Ascending aorta (tissue), 2 donors: ENCODE measurements around the gene BET1L. TPM values are rescaled to one million over a fixed set of nuclear protein-coding genes. Genes with fewer than 3 reads are reported as not detected.
"Not testable (repeated sequence)": the region's sequence is repeated elsewhere in the genome, so short reads cannot be mapped to it uniquely, and the experiment has no call there.

Experiments used
- DNase-seq, 2 donors: peaks; one replicate each; pipeline ENCODE4 v3.0.0-alpha.2; 2019; ENCODE audit warnings: low spot score in 2 of 2
- H3K27ac ChIP-seq, 2 donors: fragments of 200-600 bp; sonication (generic); one replicate each; pipeline ENCODE4 v1.5.1; 2016 to 2017; ENCODE audit warnings: mild to moderate bottlenecking in 1 of 2
- H3K27me3 ChIP-seq: fragments of 200-600 bp; sonication (generic); one replicate; pipeline ENCODE4 v1.5.1; 2017
- H3K36me3 ChIP-seq, 2 donors: fragments of 200-600 bp; sonication (generic); one replicate each; pipeline ENCODE4 v1.5.1; 2016
- H3K4me1 ChIP-seq, 2 donors: fragments of 200-600 bp; sonication (generic); one replicate each; pipeline ENCODE4 v1.5.1; 2016 to 2017; ENCODE audit warnings: mild to moderate bottlenecking in 1 of 2
- H3K4me3 ChIP-seq, 2 donors: fragments of 200-600 bp; sonication (generic); one replicate each; pipeline ENCODE4 v1.5.1; 2016 to 2017; ENCODE audit warnings: mild to moderate bottlenecking in 1 of 2
- H3K9me3 ChIP-seq, 2 donors: fragments of 200-600 bp; sonication (generic); one replicate each; pipeline ENCODE4 v1.5.1; 2016
- CTCF ChIP-seq, 3 experiments: fragments of 200-600 bp in 2 of 3; fragments of 450-650 bp in 1 of 3; sonication (generic) in 2 of 3; IDR thresholded peaks; one replicate each; pipeline ENCODE4 v1.5.1; 2016 to 2019; ENCODE audit warnings: antibody characterized with exemption in 3 of 3, mild to moderate bottlenecking in 1 of 3, moderate library complexity in 1 of 3
- intact Hi-C: fragments of 100-400 bp; cut with DNase I; formaldehyde crosslinking; loops from one replicate; pipeline ENCODE4 v1.15.1; 2023
- total RNA-seq: library from RNA; depleted of rRNA; stranded (reverse); fragments of >200 nt; gene quantifications from one replicate; pipeline ENCODE4 v1.1.0, GENCODE V29; 2016

The BET1L gene
- total RNA-seq, 1 donor from 2014 or later, result 42.3 TPM

DNA sequence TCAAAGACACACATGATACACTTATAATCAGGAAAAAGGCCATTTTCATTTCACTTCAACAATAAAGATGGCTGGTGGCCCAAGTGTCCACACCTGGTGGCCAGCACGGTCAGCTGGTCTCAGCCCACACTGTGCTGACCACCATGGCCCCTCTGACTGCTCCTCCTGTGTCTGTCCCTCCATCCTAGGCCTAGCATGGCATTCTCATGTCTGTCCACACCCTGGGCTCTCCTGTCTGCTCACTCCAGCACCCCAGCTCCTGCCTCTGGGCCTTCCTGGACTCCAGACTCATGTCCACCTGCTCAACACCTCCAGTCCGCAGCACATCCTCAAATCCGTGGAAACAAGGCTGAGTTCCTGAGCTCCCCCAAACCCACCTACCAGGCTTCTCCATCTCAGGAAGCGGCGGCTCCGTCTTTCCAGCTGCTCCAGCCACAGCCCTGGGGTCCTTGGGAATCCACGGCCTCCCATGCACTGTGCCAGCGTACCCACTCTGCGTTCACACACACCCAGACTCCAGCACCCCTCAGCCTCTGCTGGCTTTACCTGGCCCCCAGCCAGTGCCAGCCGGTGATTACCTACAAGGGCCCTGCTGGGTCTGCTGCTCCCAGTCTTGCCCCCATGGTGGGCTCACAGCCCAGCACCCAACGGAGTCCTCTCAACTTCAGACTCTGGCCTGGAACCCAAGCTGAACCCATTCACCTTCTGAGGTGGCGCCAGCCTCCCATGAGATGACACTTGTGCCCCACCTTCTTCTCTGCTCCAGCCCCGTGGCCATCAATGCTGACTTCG, 15.0 kb upstream of the BET1L start:
- peaks cover 0 to 23% of the 10 kb centered on the region in 2 donors for H3K36me3 ChIP-seq
- no peak overlapping the region for H3K4me3 ChIP-seq
- no peak for TF ChIP-seq CTCF (IDR thresholded peaks at IDR 0.05)
- no peaks in the 10 kb centered on the region for H3K27me3 ChIP-seq
- H3K9me3 ChIP-seq, result no peaks in the 10 kb centered on the region
- H3K27ac ChIP-seq, result no peak overlapping the region
- intact Hi-C loops, result no loop called here
- peak in 1 of 2 donors; percentile 59 for DNase-seq
- no peaks in the 10 kb centered on the region for H3K4me1 ChIP-seq

GRCh38 chr11:221539-221938, 14.3 kb upstream of the BET1L start:
- no peak for TF ChIP-seq CTCF (IDR thresholded peaks at IDR 0.05)
- H3K4me1 ChIP-seq, result no peaks in the 10 kb centered on the region
- no peak for DNase-seq
- peaks cover 0 to 23% of the 10 kb centered on the region in 2 donors for H3K36me3 ChIP-seq
- H3K9me3 ChIP-seq, result no peaks in the 10 kb centered on the region
- intact Hi-C loops, result no loop called here
- no peak overlapping the region for H3K4me3 ChIP-seq
- H3K27ac ChIP-seq, result no peak overlapping the region
- H3K27me3 ChIP-seq, result no peaks in the 10 kb centered on the region

- H3K27me3 ChIP-seq, H3K4me3 ChIP-seq, H3K27ac ChIP-seq, H3K9me3 ChIP-seq, H3K4me1 ChIP-seq, DNase-seq, intact Hi-C loops: not testable (repeated sequence)
- peaks cover 0 to 31% of the 10 kb centered on the region in 2 donors for H3K36me3 ChIP-seq
These were observed 13.5 kb upstream of the BET1L start for GRCh38 chr11:220641-221215.

DNA sequence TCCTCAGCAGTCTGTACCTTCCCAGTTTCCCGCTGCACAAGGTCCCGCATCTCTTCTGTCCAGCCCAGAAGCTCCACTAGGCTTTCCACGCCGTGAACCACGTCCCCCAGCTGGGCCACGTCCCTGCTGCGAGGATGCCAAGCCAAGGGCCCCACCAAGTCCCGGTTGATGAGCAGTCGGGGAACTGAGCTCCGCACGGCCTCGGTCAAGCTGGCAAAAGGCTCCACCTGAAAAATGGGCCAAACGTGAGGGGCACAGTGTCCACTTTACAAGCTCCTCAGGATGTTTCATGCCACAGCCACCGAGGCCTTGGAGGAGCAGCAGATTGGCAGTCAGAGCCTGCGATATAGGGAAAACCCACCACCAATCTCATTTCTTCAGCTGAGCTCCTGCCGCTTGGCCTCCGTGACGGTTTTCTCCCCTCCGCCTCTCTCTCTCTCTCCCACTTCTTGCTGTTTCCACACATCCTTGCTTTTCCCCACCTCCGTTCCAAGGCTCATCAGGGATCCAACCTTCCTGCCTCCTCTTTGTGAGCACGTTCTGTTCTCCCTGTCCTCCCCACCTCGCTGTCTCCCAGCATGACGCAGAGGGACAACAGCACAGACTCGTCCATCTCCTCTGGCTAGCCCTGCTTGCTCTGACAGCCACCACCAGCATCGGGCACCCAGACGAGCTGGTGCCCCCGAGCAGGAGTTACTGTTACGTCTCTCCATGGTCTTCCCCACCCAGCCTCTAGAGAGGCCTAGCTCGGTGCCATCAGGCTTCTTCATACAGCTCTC, 11.8 kb upstream of the BET1L start:
- TF ChIP-seq CTCF (IDR thresholded peaks at IDR 0.05), result no peak
- intact Hi-C loops, result no loop called here
- peak in 1 of 2 donors; percentile 57 for DNase-seq
- Histone ChIP-seq H3K36me3 (peaks cover 11 to 48% of the 10 kb centered on the region in 2 donors), H3K27me3 (no peaks in the 10 kb centered on the region), H3K27ac (no peak overlapping the region), H3K9me3 (no peaks in the 10 kb centered on the region), H3K4me1 (no peaks in the 10 kb centered on the region), H3K4me3 (no peak overlapping the region)

DNA sequence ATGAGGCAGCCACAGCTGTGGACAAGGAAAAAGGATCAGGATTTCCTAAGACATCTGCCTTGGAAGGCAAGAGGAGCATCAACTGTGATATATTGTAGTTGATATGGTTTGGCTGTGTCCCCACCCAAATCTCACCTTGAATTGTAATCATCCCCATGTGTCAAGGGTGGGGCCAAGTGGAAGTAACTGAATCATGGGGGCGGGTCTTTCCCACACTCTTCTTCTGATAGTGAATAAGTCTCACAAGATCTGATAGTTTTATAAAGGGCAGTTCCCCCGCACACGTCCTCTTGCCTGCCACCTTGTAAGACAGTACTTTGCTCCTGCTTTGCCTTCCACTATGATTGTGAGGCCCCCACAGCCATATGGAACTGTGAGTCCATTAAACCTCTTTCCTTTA, 10.5 kb upstream of the BET1L start:
- intact Hi-C loops, result no loop called here
- no peaks in the 10 kb centered on the region for H3K4me1 ChIP-seq
- no peak overlapping the region for H3K27ac ChIP-seq
- H3K9me3 ChIP-seq, result no peaks in the 10 kb centered on the region
- TF ChIP-seq CTCF (IDR thresholded peaks at IDR 0.05), result no peak
- H3K27me3 ChIP-seq, result no peaks in the 10 kb centered on the region
- H3K4me3 ChIP-seq, result no peak overlapping the region
- DNase-seq, result peak in 1 of 2 donors; percentile 25
- peaks cover 24 to 58% of the 10 kb centered on the region in 2 donors for H3K36me3 ChIP-seq
